GM12874 (cell line): Measurements from ENCODE around the gene ZMAT5.

Experiments
- CTCF ChIP-seq: IDR thresholded peaks from 2 replicates; pipeline ENCODE4 v1.5.1; 2011; ENCODE audit warnings: low read depth, mild to moderate bottlenecking, control low read depth, low read length, moderate library complexity; ENCODE audit not compliant: insufficient read depth

ZMAT5 gene

GRCh38 chr22:29717789-29718188, 49.0 kb downstream of the ZMAT5 start:
- no peak for TF ChIP-seq CTCF

- no peak for TF ChIP-seq CTCF
Observed at GRCh38 chr22:29716814-29717545, 49.8 kb downstream of the ZMAT5 start.

GRCh38 chr22:29715705-29716104, 51.1 kb downstream of the ZMAT5 start:
- no peak for TF ChIP-seq CTCF

- TF ChIP-seq CTCF = no peak
Observed at GRCh38 chr22:29715240-29715639, 51.6 kb downstream of the ZMAT5 start.

- no peak for TF ChIP-seq CTCF
Observed at GRCh38 chr22:29713156-29713727, 53.6 kb downstream of the ZMAT5 start.

GRCh38 chr22:29712119-29712518, 54.7 kb downstream of the ZMAT5 start:
- no peak for TF ChIP-seq CTCF

- TF ChIP-seq CTCF = no peak
Observed at GRCh38 chr22:29710922-29711593, 55.7 kb downstream of the ZMAT5 start.
